OCI-M1 (cell line): ENCODE measurements around the gene DHX35.
"Not testable (repeated sequence)": the region's sequence is repeated elsewhere in the genome, so short reads cannot be mapped to it uniquely, and the experiment has no call there.

Source experiments
- DNase-seq: peaks from one replicate; lab custom pipeline; 2025; lab: John Stamatoyannopoulos, UW

The DHX35 gene

DNA sequence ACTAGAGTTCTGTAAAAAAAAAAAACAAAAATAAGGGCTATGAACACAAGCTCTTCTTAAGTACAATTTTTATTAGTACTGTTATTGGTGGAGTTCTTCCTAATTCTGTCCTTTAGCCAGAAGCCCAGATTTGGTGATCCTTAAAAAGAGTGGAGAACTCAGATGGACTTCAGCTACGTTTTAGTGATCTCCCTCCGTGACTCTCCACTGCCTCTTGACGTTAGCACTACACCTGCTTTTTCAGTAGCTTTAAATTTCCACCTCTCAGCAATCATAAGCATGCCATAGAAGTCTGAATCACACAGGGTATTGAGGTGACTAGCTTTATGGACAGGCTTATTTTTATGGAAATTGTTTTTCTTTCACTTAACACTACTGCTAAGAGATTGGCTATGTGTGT is 17.7 kb downstream of the DHX35 start:
- no peak for DNase-seq

DNA sequence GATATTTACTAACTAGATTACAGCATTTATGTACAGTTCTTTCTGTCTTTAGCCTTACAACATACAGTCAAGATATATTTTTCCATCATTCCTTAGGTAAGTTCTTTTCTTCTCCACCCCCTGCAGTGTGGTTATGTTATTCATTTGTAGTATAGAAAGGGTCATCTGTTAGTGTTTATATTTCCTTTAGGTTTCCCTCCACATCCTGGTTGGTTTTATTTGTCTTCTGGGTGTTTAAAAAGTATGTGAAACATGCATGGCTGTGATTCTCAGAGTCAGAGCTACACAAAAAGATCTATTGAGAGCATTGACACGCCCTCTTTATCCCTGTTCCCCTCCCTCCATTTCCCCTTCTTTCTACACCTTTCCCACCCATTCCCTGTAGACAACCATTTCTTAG is 20.1 kb downstream of the DHX35 start:
- no peak for DNase-seq

DNA sequence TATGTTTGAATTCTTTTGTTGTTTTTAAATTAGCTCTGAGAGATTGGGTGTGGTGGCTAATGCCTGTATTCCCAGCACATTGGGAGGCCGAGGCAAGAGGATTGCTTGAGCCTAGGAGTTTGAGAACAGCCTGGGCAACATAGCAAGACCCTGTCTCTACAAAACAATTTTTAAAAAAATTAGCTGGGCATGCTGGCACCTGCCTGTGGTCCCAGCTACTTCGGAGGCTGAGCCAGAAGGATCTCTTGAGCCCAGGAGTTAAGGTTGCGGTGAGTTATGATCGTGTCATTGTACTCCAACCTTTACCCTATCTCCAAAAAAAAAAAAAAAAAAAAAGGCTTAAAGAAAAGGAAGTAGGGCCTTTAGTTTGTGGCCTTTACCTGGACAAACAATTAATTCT is 22.9 kb downstream of the DHX35 start:
- DNase-seq: no peak

- DNase-seq: peak; percentile 26
Measured at GRCh38 chr20:38985603-38986170, 23.5 kb downstream of the DHX35 start.

DNA sequence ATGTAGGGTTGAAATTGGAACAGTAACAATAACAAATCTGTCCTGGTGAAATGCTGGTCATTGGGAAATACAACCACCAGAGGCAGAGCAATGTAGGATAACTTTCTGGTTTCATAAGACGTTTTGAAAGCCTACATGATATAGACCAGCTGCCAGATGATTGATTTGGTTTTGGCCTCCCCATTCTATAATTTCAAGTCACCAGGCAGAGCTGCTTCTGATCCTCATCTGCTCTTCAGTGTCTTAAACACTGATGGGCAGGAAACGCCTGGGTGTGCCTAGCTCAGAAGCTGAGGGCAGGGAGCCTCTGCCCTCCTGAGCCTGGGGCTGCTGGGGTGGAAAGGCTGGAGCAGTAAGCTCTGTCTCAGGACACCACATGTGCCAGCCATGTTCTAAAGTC is 24.5 kb downstream of the DHX35 start:
- DNase-seq: no peak

GRCh38 chr20:38987777-38988176 is 25.6 kb downstream of the DHX35 start:
- DNase-seq: no peak

DNA sequence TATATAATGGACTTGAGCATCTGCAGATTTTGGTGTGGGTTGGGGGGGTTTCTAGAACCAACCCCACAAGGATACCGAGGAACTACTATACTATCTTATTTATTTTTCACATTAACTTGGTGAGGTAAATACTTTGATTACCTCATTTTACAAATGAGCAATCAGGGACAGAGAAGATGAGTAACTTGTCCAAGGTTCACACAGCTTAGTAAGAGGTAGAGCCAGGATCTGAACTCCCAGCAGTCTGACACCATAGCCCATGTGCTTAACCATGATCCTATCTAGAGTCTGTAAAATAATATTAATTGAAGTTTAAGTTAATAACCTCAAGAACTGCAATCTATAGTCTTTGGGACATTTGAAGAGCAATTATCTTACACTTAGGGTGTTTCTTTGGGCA is 28.6 kb downstream of the DHX35 start:
- no peak for DNase-seq

- DNase-seq: no peak
Measured at GRCh38 chr20:38991814-38992704, 29.9 kb downstream of the DHX35 start.

DNA sequence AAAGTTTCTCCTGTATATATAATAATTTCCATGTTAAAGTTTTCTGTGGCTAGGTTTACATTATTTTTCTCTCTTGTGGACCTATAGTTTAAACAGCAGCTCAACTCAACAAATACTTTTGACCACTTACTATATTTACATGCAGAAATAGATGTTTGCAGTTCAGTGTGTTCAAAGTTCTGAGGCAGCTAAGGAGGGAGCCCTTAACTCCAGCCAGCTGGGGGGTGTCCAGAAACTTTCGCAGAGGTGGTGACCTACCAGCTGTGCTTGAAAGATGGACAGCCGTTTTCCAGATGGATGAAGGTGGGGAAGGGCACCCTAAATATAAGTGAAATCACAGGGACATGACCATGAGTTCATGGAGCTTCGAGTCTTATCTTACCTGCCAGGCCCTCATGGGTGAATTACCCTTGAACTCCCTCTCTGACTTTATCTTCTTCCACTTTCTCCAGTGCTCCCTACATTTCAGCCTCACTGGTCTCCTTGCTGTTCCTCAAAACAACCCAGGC is 33.4 kb downstream of the DHX35 start:
- peak; percentile 8 for DNase-seq

DNA sequence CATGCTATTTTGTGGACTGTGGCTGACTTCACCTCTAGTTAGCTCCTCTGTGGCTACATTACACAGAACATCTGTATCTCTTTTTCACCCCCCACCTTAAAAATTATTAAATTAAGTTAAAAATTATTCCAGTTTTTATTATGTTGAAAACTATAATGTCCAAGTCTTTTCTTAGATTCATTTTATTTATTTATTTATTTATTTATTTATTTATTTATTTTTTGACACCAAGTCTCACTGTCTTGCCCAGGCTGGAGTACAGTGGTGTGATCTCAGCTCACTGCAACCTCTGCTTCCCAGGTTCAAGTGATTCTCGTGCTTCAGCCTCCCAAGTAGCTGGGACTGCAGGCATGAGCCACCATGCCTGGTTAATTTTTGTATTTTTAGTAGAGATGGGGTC is 34.7 kb downstream of the DHX35 start:
- not testable (repeated sequence) for DNase-seq

GRCh38 chr20:38997622-38998021 is 35.5 kb downstream of the DHX35 start:
- DNase-seq: no peak

GRCh38 chr20:38999217-38999616 is 37.1 kb downstream of the DHX35 start:
- no peak for DNase-seq

GRCh38 chr20:38999965-39000910 is 38.1 kb downstream of the DHX35 start:
- DNase-seq: no peak

- DNase-seq: no peak
Measured at GRCh38 chr20:39004508-39004907, 42.4 kb downstream of the DHX35 start.

- DNase-seq: no peak
Measured at GRCh38 chr20:39009348-39009747, 47.2 kb downstream of the DHX35 start.

- no peak for DNase-seq
Measured at GRCh38 chr20:39010496-39010895, 48.4 kb downstream of the DHX35 start.

DNA sequence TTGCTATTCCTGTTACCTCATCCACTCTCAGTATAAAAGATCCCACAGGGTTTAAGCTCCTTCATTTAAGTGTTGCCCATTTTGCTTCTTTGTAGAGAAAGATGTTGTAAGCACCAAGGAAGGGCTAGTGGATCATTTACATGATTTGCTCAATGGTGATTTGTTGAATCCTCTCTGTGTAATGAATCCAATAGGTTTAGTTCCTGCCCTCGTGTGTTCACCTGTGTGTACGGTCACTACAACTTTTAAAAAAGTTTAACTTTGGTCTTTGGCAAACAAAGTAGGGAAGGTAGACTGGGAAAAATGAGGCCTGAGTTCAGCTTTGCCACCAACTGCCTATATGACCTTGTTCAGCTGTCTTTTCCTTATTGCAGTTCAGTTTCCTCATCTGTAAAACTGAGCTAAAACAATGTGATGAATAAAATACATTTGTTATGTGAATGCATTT is 51.5 kb downstream of the DHX35 start:
- DNase-seq: no peak

DNA sequence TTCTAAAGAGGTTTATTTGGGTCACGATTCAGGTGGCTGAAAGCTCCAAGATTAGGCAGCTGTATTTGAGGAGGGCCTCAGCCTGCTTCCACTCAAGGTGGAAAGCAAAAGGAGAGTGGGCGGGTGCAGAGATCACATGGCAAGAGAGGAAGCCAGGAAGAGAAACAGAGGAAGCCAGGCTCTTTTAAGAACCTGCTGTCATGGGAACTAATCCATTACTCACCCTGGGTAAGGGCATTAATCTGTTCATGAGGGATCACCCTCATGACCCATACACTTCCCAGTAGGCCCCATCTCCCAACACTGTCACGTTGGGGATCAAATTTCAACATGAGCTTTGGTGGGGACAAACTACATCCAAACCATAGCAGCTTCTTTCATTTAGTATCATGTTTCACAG is 53.9 kb downstream of the DHX35 start:
- no peak for DNase-seq

DNA sequence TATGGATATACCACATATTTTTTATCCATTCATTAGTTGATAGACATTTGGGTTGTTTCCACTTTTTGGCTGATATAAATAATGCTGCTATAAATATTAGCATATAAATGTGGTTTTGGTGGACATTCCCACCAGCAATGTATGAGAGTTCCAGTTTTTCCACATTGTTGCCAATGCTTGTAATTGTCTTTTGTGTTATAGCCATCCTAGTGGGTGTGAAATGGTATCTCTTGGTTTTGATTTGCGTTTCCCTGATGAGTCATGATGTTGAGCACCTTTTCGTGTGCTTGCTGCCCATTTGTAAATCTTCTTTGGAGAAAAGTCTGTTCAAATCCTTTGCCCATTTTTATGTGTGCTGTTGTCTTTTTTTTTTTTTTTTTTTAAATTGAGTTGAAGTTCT is 54.4 kb downstream of the DHX35 start:
- DNase-seq: no peak

DNA sequence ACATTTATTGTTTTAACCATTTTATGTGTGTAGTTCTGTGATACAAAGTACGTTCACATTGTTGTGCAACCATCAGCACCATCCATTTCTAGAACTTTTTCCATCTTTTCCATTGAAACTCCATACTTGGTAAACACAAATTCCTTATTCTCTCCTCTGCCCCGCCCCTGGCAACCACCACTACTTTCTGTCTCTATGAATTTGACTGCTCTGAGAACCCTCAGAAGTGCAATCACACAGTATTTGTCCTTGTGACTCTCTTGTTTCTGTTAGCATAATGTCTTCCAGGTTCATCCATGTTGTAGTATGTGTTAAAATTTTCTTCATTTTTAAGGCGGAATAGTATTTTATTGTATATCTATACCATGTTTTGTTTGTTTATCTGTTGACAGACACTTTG is 56.9 kb downstream of the DHX35 start:
- DNase-seq: no peak

- no peak for DNase-seq
Measured at GRCh38 chr20:39019805-39020325, 57.7 kb downstream of the DHX35 start.

DNA sequence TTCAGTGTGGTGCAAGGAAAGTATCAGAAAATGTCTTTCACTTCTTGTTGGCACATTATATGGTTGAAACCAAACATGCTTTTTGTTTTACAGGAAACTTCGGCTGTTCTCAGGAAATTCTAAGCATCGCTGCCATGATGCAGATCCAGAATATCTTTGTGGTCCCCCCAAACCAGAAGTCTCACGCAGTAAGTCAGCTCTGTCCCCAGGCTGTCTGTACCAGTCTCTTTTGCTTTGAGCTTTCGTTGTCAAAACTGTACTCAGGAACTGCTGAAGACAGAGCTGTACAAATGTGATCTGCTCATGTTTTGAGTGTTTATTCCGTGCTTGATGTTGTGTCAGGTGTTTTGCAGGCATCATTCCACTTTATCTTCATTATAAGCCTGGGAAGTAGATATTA is 59.6 kb downstream of the DHX35 start:
- no peak for DNase-seq
